ENCODE measurements around the gene HNRNPUL1.

GRCh38 chr19:41300555-41300954, 36.4 kb downstream of the HNRNPUL1 start:
- TF ChIP-seq, protein P1, sequence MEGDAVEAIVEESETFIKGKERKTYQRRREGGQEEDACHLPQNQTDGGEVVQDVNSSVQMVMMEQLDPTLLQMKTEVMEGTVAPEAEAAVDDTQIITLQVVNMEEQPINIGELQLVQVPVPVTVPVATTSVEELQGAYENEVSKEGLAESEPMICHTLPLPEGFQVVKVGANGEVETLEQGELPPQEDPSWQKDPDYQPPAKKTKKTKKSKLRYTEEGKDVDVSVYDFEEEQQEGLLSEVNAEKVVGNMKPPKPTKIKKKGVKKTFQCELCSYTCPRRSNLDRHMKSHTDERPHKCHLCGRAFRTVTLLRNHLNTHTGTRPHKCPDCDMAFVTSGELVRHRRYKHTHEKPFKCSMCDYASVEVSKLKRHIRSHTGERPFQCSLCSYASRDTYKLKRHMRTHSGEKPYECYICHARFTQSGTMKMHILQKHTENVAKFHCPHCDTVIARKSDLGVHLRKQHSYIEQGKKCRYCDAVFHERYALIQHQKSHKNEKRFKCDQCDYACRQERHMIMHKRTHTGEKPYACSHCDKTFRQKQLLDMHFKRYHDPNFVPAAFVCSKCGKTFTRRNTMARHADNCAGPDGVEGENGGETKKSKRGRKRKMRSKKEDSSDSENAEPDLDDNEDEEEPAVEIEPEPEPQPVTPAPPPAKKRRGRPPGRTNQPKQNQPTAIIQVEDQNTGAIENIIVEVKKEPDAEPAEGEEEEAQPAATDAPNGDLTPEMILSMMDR (conservative IDR thresholded peaks at IDR 0.05; ENCODE audit: low read length), result no peak
- no peak for TF ChIP-seq EZH2phosphoT487 (IDR thresholded peaks at IDR 0.05; ENCODE audit: borderline replicate concordance, low read depth, low read length)

All from OCI-LY7 (cell line).